ENCODE data around the gene KCNH1.

Gene KCNH1

DNA sequence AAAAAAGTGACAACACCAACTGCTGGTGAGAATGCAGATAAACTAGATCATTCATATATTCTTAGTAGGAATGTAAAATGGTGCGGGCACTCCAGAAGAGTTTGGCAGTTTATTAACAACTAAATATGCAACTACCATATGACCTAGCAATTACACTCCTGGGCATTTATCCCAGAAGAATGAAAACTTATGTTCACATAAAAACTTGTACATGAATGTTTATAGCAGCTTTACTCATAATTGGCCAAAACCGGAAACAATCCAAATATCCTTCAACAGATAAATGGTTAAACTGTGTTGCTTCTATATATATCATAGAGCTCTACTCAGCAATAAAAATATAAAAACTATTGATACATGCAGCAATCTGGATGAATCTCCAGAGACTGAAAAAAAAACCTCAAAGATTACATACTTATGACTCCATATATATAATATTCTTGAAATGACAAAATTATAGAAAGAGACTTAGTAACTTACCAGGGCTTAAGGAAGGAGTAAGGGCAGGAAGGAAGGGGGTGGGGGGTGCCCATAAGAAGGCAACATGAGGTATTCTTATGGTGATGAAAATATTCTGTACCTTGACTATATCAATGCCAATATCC lies 99.9 kb downstream of the KCNH1 start:
- no peak for DNase-seq (ENCODE audit: low read depth)
- H3K4me3 ChIP-seq (ENCODE audit: low read depth, low read length) = no peak overlapping the region
- TF ChIP-seq MYC (IDR thresholded peaks at IDR 0.05; ENCODE audit: low read depth, low read length) = no peak
- TF ChIP-seq, protein P1, sequence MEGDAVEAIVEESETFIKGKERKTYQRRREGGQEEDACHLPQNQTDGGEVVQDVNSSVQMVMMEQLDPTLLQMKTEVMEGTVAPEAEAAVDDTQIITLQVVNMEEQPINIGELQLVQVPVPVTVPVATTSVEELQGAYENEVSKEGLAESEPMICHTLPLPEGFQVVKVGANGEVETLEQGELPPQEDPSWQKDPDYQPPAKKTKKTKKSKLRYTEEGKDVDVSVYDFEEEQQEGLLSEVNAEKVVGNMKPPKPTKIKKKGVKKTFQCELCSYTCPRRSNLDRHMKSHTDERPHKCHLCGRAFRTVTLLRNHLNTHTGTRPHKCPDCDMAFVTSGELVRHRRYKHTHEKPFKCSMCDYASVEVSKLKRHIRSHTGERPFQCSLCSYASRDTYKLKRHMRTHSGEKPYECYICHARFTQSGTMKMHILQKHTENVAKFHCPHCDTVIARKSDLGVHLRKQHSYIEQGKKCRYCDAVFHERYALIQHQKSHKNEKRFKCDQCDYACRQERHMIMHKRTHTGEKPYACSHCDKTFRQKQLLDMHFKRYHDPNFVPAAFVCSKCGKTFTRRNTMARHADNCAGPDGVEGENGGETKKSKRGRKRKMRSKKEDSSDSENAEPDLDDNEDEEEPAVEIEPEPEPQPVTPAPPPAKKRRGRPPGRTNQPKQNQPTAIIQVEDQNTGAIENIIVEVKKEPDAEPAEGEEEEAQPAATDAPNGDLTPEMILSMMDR (IDR thresholded peaks at IDR 0.05; ENCODE audit: low read depth, low read length) = no peak
- TF ChIP-seq, protein P2, sequence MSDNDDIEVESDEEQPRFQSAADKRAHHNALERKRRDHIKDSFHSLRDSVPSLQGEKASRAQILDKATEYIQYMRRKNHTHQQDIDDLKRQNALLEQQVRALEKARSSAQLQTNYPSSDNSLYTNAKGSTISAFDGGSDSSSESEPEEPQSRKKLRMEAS (IDR thresholded peaks at IDR 0.05; ENCODE audit: low read depth, low read length) = no peak
- TF ChIP-seq POLR2A (IDR thresholded peaks at IDR 0.05; ENCODE audit: extremely low read depth, insufficient read length) = no peak

DNA sequence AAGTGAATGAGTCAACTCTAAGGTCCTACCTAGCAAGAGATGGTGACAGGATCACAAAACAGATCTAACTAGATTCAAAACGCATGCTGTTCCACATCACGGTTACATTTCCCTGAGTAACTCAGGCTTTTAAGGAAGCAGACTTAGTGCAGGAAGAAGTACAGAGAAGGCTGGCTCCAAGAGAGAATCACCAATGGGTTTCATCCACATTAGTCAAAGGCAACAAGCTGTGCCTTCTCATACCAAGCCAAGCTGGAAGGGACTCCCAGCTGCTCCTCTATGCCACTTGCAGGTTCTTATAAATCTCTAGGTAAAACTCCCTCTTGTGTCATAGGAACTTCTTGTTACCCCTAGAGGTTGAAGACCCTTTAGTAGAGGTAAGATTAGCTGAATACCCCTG lies 109.0 kb downstream of the KCNH1 start:
- TF ChIP-seq, protein P2 (IDR thresholded peaks at IDR 0.05; ENCODE audit: low read depth, low read length) = no peak
- TF ChIP-seq MYC (IDR thresholded peaks at IDR 0.05; ENCODE audit: low read depth, low read length) (no peak), POLR2A (IDR thresholded peaks at IDR 0.05; ENCODE audit: extremely low read depth, insufficient read length) (no peak)
- TF ChIP-seq, protein P1 (IDR thresholded peaks at IDR 0.05; ENCODE audit: low read depth, low read length) = no peak
- no peak for DNase-seq (ENCODE audit: low read depth)
- no peak overlapping the region for H3K4me3 ChIP-seq (ENCODE audit: low read depth, low read length)

DNA sequence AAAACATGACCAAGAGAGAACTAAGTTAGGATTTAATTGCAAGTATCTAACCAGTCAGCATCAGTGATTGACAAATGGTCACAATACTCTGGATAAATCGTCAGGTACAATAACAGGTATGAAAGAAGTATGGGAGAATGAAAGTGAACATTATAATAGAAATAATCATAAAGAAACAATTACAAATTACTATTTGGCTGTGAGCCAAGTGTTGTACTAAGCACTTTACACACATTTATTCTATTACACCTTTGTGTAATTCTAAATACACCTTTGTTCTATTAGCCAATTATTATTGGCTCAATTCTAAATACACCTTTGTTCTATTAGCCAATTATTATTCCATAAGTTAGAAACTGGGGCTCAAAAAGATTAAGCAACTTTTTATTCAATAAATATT lies 114.7 kb downstream of the KCNH1 start:
- DNase-seq (ENCODE audit: low read depth) = no peak
- H3K4me3 ChIP-seq (ENCODE audit: low read depth, low read length) = no peak overlapping the region
- TF ChIP-seq, protein P2 (IDR thresholded peaks at IDR 0.05; ENCODE audit: low read depth, low read length) = no peak
- no peak for TF ChIP-seq MYC (IDR thresholded peaks at IDR 0.05; ENCODE audit: low read depth, low read length)
- TF ChIP-seq POLR2A (IDR thresholded peaks at IDR 0.05; ENCODE audit: extremely low read depth, insufficient read length) = no peak
- TF ChIP-seq, protein P1 (IDR thresholded peaks at IDR 0.05; ENCODE audit: low read depth, low read length) = no peak

DNA sequence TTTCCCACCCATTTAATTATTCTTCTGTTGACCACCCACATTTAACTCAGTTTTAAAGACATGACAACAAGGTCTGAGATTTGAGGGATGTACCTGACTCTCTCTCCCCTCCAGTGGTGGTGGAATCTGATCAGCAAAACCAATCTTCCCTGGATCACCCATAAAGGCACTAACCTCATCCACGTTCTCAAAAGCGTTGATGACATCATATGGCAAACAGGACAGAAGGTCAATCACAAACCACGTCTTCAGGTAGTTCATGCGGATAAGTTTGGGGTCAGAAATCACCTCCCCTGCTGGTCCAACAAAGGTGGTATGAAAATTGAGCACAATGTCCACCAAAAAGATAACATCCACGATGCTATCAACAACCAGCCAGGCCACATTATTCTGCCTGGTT lies 115.3 kb downstream of the KCNH1 start:
- TF ChIP-seq, protein P2 (IDR thresholded peaks at IDR 0.05; ENCODE audit: low read depth, low read length) = no peak
- TF ChIP-seq POLR2A (IDR thresholded peaks at IDR 0.05; ENCODE audit: extremely low read depth, insufficient read length) = no peak
- TF ChIP-seq, protein P1 (IDR thresholded peaks at IDR 0.05; ENCODE audit: low read depth, low read length) = no peak
- no peak for TF ChIP-seq MYC (IDR thresholded peaks at IDR 0.05; ENCODE audit: low read depth, low read length)
- DNase-seq (ENCODE audit: low read depth) = no peak
- no peak overlapping the region for H3K4me3 ChIP-seq (ENCODE audit: low read depth, low read length)

DNA sequence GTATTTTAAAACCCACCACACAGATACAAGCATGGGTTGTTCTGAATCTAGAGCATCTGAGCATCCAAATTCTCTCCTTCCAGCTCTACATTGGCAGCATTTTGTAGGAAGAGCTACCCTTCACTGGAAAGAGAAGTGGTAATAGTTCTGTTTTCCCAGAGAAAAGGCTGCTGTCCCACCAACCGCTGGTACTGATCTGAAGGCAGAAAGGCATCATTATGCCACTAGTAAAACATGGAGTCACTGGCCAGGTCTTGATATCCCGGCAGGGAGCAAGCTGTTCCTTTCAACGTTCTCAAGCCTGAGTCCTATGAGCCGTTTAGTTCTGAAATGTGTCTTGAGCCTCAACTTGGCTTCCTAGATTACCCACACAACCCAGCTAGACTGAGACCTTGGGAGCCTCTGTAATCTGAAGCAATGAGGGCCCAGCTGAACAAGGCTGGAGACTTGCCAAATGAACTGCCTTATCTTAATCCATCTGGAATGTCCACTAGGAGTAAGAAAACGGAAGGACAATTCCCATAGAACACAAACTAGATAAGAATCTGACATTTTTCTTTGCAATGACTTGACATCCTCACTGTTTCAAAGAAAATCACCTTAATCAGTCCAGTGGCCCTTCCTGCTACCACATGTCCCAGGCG lies 116.8 kb downstream of the KCNH1 start:
- TF ChIP-seq, protein P2 (IDR thresholded peaks at IDR 0.05; ENCODE audit: low read depth, low read length) = no peak
- TF ChIP-seq, protein P1 (IDR thresholded peaks at IDR 0.05; ENCODE audit: low read depth, low read length) = no peak
- TF ChIP-seq MYC (IDR thresholded peaks at IDR 0.05; ENCODE audit: low read depth, low read length) (no peak), POLR2A (IDR thresholded peaks at IDR 0.05; ENCODE audit: extremely low read depth, insufficient read length) (no peak)
- no peak for DNase-seq (ENCODE audit: low read depth)
- H3K4me3 ChIP-seq (ENCODE audit: low read depth, low read length) = no peak overlapping the region
